ENCODE results near the gene IL21R. TPM values are rescaled to one million over a fixed set of nuclear protein-coding genes. Genes with fewer than 3 reads are reported as not detected.

IL21R gene
- total and polyA plus RNA-seq, 2 experiments from 2014 or later: not detected

GRCh38 chr16:27470567-27471431 lies 68.8 kb downstream of the IL21R start:
- no peaks in the 10 kb centered on the region for H3K4me1 ChIP-seq (ENCODE audit: low read depth)
- H3K9me3 ChIP-seq (ENCODE audit: low read depth): no peaks in the 10 kb centered on the region
- H3K4me3 ChIP-seq: no peak overlapping the region
- no peaks in the 10 kb centered on the region for H3K27me3 ChIP-seq
- H3K27ac ChIP-seq: no peak overlapping the region
- TF ChIP-seq CTCF (IDR thresholded peaks at IDR 0.05; ENCODE audit: low read depth, low read length): no peak
- peak in 1 of 2 donors; percentile 67 for DNase-seq (ENCODE audit: low read depth in 1 of 2, low spot score in 1 of 2)
- H3K36me3 ChIP-seq: peaks cover 76% of the 10 kb centered on the region

- no peak overlapping the region for H3K27ac ChIP-seq
- H3K27me3 ChIP-seq: no peaks in the 10 kb centered on the region
- H3K36me3 ChIP-seq: peaks cover 76% of the 10 kb centered on the region
These were observed 69.7 kb downstream of the IL21R start for GRCh38 chr16:27471661-27472060.

GRCh38 chr16:27472091-27473020 lies 70.4 kb downstream of the IL21R start:
- Histone ChIP-seq H3K4me1 (ENCODE audit: low read depth) (no peaks in the 10 kb centered on the region), H3K27me3 (no peaks in the 10 kb centered on the region), H3K27ac (no peak overlapping the region), H3K36me3 (peaks cover 76% of the 10 kb centered on the region), H3K4me3 (no peak overlapping the region), H3K9me3 (ENCODE audit: low read depth) (no peaks in the 10 kb centered on the region)
- DNase-seq (ENCODE audit: low read depth in 1 of 2, low spot score in 1 of 2): no peak
- TF ChIP-seq CTCF (IDR thresholded peaks at IDR 0.05; ENCODE audit: low read depth, low read length): no peak

More at GRCh38 chr16:27471661-27472060, 69.7 kb downstream of the IL21R start:
- Histone ChIP-seq H3K9me3 (ENCODE audit: low read depth) (no peaks in the 10 kb centered on the region), H3K4me1 (ENCODE audit: low read depth) (no peaks in the 10 kb centered on the region), H3K4me3 (no peak overlapping the region)
- DNase-seq (ENCODE audit: low read depth in 1 of 2, low spot score in 1 of 2): no peak
- no peak for TF ChIP-seq CTCF (IDR thresholded peaks at IDR 0.05; ENCODE audit: low read depth, low read length)

GRCh38 chr16:27473101-27473900 lies 71.3 kb downstream of the IL21R start:
- H3K4me1 ChIP-seq (ENCODE audit: low read depth): no peaks in the 10 kb centered on the region
- no peaks in the 10 kb centered on the region for H3K27me3 ChIP-seq
- no peak for DNase-seq (ENCODE audit: low read depth in 1 of 2, low spot score in 1 of 2)
- H3K36me3 ChIP-seq: peaks cover 76% of the 10 kb centered on the region
- H3K4me3 ChIP-seq: no peak overlapping the region
- H3K27ac ChIP-seq: no peak overlapping the region
- no peak for TF ChIP-seq CTCF (IDR thresholded peaks at IDR 0.05; ENCODE audit: low read depth, low read length)
- H3K9me3 ChIP-seq (ENCODE audit: low read depth): no peaks in the 10 kb centered on the region

- no peak overlapping the region for H3K4me3 ChIP-seq
- peaks cover 76% of the 10 kb centered on the region for H3K36me3 ChIP-seq
- H3K27me3 ChIP-seq: no peaks in the 10 kb centered on the region
- no peak for DNase-seq (ENCODE audit: low read depth in 1 of 2, low spot score in 1 of 2)
- no peaks in the 10 kb centered on the region for H3K4me1 ChIP-seq (ENCODE audit: low read depth)
- H3K9me3 ChIP-seq (ENCODE audit: low read depth): no peaks in the 10 kb centered on the region
- no peak overlapping the region for H3K27ac ChIP-seq
- no peak for TF ChIP-seq CTCF (IDR thresholded peaks at IDR 0.05; ENCODE audit: low read depth, low read length)
These were observed 72.1 kb downstream of the IL21R start for GRCh38 chr16:27474041-27474440.

Data from cardiac muscle cell (in vitro differentiated cells and primary cell).